ENCODE measurements around the gene SLC12A8. TPM values are rescaled to one million over a fixed set of nuclear protein-coding genes. Genes with fewer than 3 reads are reported as not detected.

Gene SLC12A8
- total and polyA plus RNA-seq, 2 of the 13 experiments (the other 11 are each of a cell fraction or from before 2014, with no cell fraction given) = 0.44 to 0.71 TPM

DNA sequence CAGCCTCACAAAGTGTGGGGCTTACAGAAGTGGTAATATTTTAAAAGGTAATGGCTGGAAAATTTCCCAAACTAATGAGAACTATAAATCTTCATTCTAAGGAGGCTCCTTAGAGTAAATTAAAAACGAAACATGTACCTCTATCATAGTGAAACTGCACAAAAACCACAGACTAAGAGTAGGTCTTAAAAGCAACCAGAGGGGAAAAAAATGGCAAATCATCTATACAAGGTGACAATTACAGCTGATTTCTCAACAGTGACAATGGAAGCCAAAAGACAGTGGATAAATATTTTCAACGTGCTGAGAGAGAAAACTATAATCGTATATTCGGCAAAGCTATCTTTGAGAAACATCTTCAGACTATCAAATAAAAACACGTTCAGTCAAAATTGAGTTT is 177.3 kb downstream of the SLC12A8 start:
- CTCF ChIA-PET (ENCODE audit: low intra/inter-chr PET ratio, low total read pairs) = no interaction called here
- BruUV-seq (replicated peaks) = no TSS peak
- intact Hi-C loops (cut with micrococcal nuclease; ENCODE audit: unreplicated experiment) = no loop called here

DNA sequence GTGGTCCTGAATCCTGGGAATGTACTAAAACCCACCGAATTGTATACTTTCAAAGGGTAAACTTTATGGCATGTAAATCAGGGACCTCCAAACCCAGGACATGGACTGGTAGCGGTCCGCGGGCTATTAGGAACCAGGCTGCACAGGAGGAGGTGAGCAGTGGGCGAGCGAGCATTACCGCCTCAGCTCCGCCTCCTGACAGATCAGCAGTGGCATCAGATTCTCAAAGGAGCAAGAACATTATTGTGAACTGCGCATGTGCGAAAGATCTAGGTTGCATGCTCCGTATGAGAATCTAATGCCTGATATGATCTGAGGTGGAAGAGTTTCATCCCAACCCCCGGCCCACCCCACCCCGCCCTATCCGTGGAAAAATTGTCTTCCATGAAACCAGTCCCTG is 178.9 kb downstream of the SLC12A8 start:
- H3K27ac ChIP-seq (ENCODE audit: extremely low read length, insufficient read depth, low read length) = no peak overlapping the region
- no peak for DNase-seq (ENCODE audit: low spot score)
- H4K20me1 ChIP-seq (ENCODE audit: insufficient read depth, low read length) = 0 out of 2 replicates have a peak, but pooled peaks cover 2% of the 10 kb centered on the region
- no peaks in the 10 kb centered on the region for H3K9me3 ChIP-seq (ENCODE audit: low read length)
- no TSS peak for BruUV-seq (replicated peaks)
- H3K4me3 ChIP-seq (replicated peaks in 1 of 3; ENCODE audit: insufficient read depth in 1 of 3, low read depth in 2 of 3, low read length in 3 of 3) = no peak overlapping the region
- in situ Hi-C loops (cut with HindIII; ENCODE audit: extremely low pct_ligation_motif_present, low pct_unique_long_range_greater_than_20kb) = no loop called here
- no peak for FAIRE-seq
- no peak overlapping the region for H3K4me2 ChIP-seq (ENCODE audit: low read depth, low read length)
- ChIA-PET POLR2A (interaction anchor here (1.3 to 1.6 kb wide), 2 partner anchors 19 to 29 kb away, joined by 3 to 5 read pairs; no protein-coding TSS in a partner anchor), CTCF (ENCODE audit: low intra/inter-chr PET ratio, low total read pairs) (no interaction called here)
- no peak for TF ChIP-seq U2AF1 (optimal IDR thresholded peaks at IDR 0.05; ENCODE audit: low read depth, low read length)
- TF ChIP-seq, protein P1, sequence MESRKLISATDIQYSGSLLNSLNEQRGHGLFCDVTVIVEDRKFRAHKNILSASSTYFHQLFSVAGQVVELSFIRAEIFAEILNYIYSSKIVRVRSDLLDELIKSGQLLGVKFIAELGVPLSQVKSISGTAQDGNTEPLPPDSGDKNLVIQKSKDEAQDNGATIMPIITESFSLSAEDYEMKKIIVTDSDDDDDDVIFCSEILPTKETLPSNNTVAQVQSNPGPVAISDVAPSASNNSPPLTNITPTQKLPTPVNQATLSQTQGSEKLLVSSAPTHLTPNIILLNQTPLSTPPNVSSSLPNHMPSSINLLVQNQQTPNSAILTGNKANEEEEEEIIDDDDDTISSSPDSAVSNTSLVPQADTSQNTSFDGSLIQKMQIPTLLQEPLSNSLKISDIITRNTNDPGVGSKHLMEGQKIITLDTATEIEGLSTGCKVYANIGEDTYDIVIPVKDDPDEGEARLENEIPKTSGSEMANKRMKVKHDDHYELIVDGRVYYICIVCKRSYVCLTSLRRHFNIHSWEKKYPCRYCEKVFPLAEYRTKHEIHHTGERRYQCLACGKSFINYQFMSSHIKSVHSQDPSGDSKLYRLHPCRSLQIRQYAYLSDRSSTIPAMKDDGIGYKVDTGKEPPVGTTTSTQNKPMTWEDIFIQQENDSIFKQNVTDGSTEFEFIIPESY (CRISPR knock-in tag; IDR thresholded peaks at IDR 0.05) = peak; percentile 44; the same call in 1 of the 2 replicates
- no peak for TF ChIP-seq MEIS2 (CRISPR knock-in tag; IDR thresholded peaks at IDR 0.05)
- TF ChIP-seq, protein P2, sequence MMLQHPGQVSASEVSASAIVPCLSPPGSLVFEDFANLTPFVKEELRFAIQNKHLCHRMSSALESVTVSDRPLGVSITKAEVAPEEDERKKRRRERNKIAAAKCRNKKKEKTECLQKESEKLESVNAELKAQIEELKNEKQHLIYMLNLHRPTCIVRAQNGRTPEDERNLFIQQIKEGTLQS (CRISPR knock-in tag; IDR thresholded peaks at IDR 0.05) = no peak
- TF ChIP-seq MTA3 (CRISPR knock-in tag; IDR thresholded peaks at IDR 0.05) = no peak
- no peak for TF ChIP-seq HNRNPUL1 (IDR thresholded peaks at IDR 0.05; ENCODE audit: low read depth, low read length)
- TF ChIP-seq, protein P3, sequence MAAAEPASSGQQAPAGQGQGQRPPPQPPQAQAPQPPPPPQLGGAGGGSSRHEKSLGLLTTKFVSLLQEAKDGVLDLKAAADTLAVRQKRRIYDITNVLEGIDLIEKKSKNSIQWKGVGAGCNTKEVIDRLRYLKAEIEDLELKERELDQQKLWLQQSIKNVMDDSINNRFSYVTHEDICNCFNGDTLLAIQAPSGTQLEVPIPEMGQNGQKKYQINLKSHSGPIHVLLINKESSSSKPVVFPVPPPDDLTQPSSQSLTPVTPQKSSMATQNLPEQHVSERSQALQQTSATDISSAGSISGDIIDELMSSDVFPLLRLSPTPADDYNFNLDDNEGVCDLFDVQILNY (CRISPR knock-in tag; conservative IDR thresholded peaks at IDR 0.05) = no peak
- no peak overlapping the region for H2AFZ ChIP-seq (ENCODE audit: low read length)
- peaks cover 14% of the 10 kb centered on the region for H3K79me2 ChIP-seq (ENCODE audit: insufficient read depth, low read length)
- WGBS (ENCODE audit: low lambda C conversion rate) = 90% methylated on average over 10 of the region's 14 CpGs
- no peaks in the 10 kb centered on the region for H3K27me3 ChIP-seq (ENCODE audit: control insufficient read depth in 1 of 2, insufficient read depth in 2 of 2, low read length in 2 of 2)
- intact Hi-C loops (cut with micrococcal nuclease; ENCODE audit: unreplicated experiment) = no loop called here
- ATAC-seq = no peak
- H3K36me3 ChIP-seq (replicated peaks in 1 of 2; ENCODE audit: control insufficient read depth in 1 of 2, insufficient read depth in 2 of 2, low read length in 2 of 2) = peaks cover 4 to 15% of the 10 kb centered on the region in 2 experiments
- peaks cover 22% of the 10 kb centered on the region for H3K4me1 ChIP-seq (ENCODE audit: insufficient read depth, low read length)
- no peak overlapping the region for H3K9ac ChIP-seq (ENCODE audit: insufficient read depth, low read depth, low read length)

More for the DNA sequence above, 177.3 kb downstream of the SLC12A8 start:
- no peak overlapping the region for H3K4me3 ChIP-seq (replicated peaks in 1 of 3; ENCODE audit: insufficient read depth in 1 of 3, low read depth in 2 of 3, low read length in 3 of 3)
- H3K9ac ChIP-seq (ENCODE audit: insufficient read depth, low read depth, low read length) = no peak overlapping the region
- 96% methylated on average over 5 of the region's 5 CpGs for WGBS (ENCODE audit: low lambda C conversion rate)
- in situ Hi-C loops (cut with HindIII; ENCODE audit: extremely low pct_ligation_motif_present, low pct_unique_long_range_greater_than_20kb) = no loop called here
- POLR2A ChIA-PET = no interaction called here
- no peak overlapping the region for H2AFZ ChIP-seq (ENCODE audit: low read length)
- no peaks in the 10 kb centered on the region for H3K27me3 ChIP-seq (ENCODE audit: control insufficient read depth in 1 of 2, insufficient read depth in 2 of 2, low read length in 2 of 2)
- ATAC-seq (no peak), FAIRE-seq (no peak), DNase-seq (ENCODE audit: low spot score) (no peak)
- H3K36me3 ChIP-seq (replicated peaks in 1 of 2; ENCODE audit: control insufficient read depth in 1 of 2, insufficient read depth in 2 of 2, low read length in 2 of 2) = peaks cover 0 to 7% of the 10 kb centered on the region in 2 experiments; a peak in 2 of 5 replicates
- no peak overlapping the region for H3K27ac ChIP-seq (ENCODE audit: extremely low read length, insufficient read depth, low read length)
- 0 out of 2 replicates have a peak, but pooled peaks cover 2% of the 10 kb centered on the region for H4K20me1 ChIP-seq (ENCODE audit: insufficient read depth, low read length)
- no peak overlapping the region for H3K4me2 ChIP-seq (ENCODE audit: low read depth, low read length)
- no peaks in the 10 kb centered on the region for H3K9me3 ChIP-seq (ENCODE audit: low read length)
- H3K4me1 ChIP-seq (ENCODE audit: insufficient read depth, low read length) = peaks cover 22% of the 10 kb centered on the region
- no peak for TF ChIP-seq ZNF34 (CRISPR knock-in tag; IDR thresholded peaks at IDR 0.05; ENCODE audit: borderline replicate concordance)
- TF ChIP-seq ZNF546 (CRISPR knock-in tag; conservative IDR thresholded peaks at IDR 0.05) = no peak
- no peak for TF ChIP-seq MBNL3 (CRISPR knock-in tag; conservative IDR thresholded peaks at IDR 0.05)
- peak; percentile 99 for TF ChIP-seq ZNF317 (CRISPR knock-in tag; IDR thresholded peaks at IDR 0.05)
- TF ChIP-seq, protein P4, sequence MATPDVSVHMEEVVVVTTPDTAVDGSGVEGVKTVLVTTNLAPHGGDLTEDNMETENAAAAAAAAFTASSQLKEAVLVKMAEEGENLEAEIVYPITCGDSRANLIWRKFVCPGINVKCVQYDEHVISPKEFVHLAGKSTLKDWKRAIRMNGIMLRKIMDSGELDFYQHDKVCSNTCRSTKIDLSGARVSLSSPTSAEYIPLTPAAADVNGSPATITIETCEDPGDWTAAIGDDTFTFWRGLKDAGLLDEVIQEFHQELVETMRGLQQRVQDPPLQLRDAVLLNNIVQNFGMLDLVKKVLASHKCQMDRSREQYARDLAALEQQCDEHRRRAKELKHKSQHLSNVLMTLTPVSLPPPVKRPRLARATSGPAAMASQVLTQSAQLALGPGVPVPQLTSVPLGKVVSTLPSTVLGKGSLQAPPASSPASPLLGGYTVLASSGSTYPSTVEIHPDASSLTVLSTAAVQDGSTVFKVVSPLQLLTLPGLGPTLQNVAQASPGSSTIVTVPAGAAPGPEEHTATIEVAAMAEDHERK (CRISPR knock-in tag; IDR thresholded peaks at IDR 0.05; ENCODE audit: low read depth) = no peak
- TF ChIP-seq, protein P5, sequence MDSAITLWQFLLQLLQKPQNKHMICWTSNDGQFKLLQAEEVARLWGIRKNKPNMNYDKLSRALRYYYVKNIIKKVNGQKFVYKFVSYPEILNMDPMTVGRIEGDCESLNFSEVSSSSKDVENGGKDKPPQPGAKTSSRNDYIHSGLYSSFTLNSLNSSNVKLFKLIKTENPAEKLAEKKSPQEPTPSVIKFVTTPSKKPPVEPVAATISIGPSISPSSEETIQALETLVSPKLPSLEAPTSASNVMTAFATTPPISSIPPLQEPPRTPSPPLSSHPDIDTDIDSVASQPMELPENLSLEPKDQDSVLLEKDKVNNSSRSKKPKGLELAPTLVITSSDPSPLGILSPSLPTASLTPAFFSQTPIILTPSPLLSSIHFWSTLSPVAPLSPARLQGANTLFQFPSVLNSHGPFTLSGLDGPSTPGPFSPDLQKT (CRISPR knock-in tag; IDR thresholded peaks at IDR 0.05; ENCODE audit: borderline replicate concordance) = no peak
- peaks cover 16% of the 10 kb centered on the region for H3K79me2 ChIP-seq (ENCODE audit: insufficient read depth, low read length)

All from HepG2 (cell line).